ENCODE data around the gene BRIP1.
"Not testable (repeated sequence)": the region's sequence is repeated elsewhere in the genome, so short reads cannot be mapped to it uniquely, and the experiment has no call there.

Gene BRIP1

GRCh38 chr17:61754124-61754523 is 109.2 kb downstream of the BRIP1 start:
- no peak for DNase-seq

- DNase-seq, result no peak
These were observed 109.6 kb downstream of the BRIP1 start for GRCh38 chr17:61753696-61754095.

GRCh38 chr17:61750656-61751055 is 112.7 kb downstream of the BRIP1 start:
- DNase-seq, result no peak

GRCh38 chr17:61749823-61750404 is 113.4 kb downstream of the BRIP1 start:
- DNase-seq, result no peak

GRCh38 chr17:61746248-61746985 is 116.9 kb downstream of the BRIP1 start:
- DNase-seq, result no peak

GRCh38 chr17:61744804-61745203 is 118.5 kb downstream of the BRIP1 start:
- no peak for DNase-seq

- no peak for DNase-seq
These were observed 119.1 kb downstream of the BRIP1 start for GRCh38 chr17:61744252-61744651.

GRCh38 chr17:61743766-61744165 is 119.6 kb downstream of the BRIP1 start:
- no peak for DNase-seq

- no peak for DNase-seq
These were observed 124.3 kb downstream of the BRIP1 start for GRCh38 chr17:61739002-61739401.

GRCh38 chr17:61738249-61738648 is 125.1 kb downstream of the BRIP1 start:
- DNase-seq, result no peak

- no peak for DNase-seq
These were observed 125.5 kb downstream of the BRIP1 start for GRCh38 chr17:61737820-61738219.

GRCh38 chr17:61736438-61736837 is 126.9 kb downstream of the BRIP1 start:
- no peak for DNase-seq

GRCh38 chr17:61735807-61736206 is 127.5 kb downstream of the BRIP1 start:
- DNase-seq, result no peak

GRCh38 chr17:61734466-61734865 is 128.9 kb downstream of the BRIP1 start:
- DNase-seq, result no peak

- DNase-seq, result no peak
These were observed 129.3 kb downstream of the BRIP1 start for GRCh38 chr17:61734012-61734411.

GRCh38 chr17:61733021-61733420 is 130.3 kb downstream of the BRIP1 start:
- no peak for DNase-seq

- DNase-seq, result no peak
These were observed 131.2 kb downstream of the BRIP1 start for GRCh38 chr17:61732169-61732568.

- no peak for DNase-seq
These were observed 132.0 kb downstream of the BRIP1 start for GRCh38 chr17:61731330-61731729.

GRCh38 chr17:61729690-61730268 is 133.5 kb downstream of the BRIP1 start:
- no peak for DNase-seq

- no peak for DNase-seq
These were observed 135.0 kb downstream of the BRIP1 start for GRCh38 chr17:61728297-61728836.

- not testable (repeated sequence) for DNase-seq
These were observed 135.5 kb downstream of the BRIP1 start for GRCh38 chr17:61727798-61728197.

- DNase-seq, result no peak
These were observed 136.4 kb downstream of the BRIP1 start for GRCh38 chr17:61726977-61727376.

- DNase-seq, result no peak
These were observed 138.6 kb downstream of the BRIP1 start for GRCh38 chr17:61724777-61725176.

- no peak for DNase-seq
These were observed 139.4 kb downstream of the BRIP1 start for GRCh38 chr17:61723914-61724313.

Data from NCI-H2171 (cell line).